HG02759 (cell line): ENCODE results near the gene SDCCAG8.
"Not testable (repeated sequence)": the region's sequence is repeated elsewhere in the genome, so short reads cannot be mapped to it uniquely, and the experiment has no call there.

Source experiments
- ATAC-seq: cut with Tn5 transposase; IDR thresholded peaks from one replicate; pipeline ENCODE4 v1.9.1; 2021; ENCODE audit warnings: mild to moderate bottlenecking, moderate library complexity; ENCODE audit not compliant: unreplicated experiment

Gene SDCCAG8

GRCh38 chr1:243255791-243256512 lies at the start of gene SDCCAG8:
TSS of gene SDCCAG8 (plus strand) at chr1:243256041. CDS start at chr1:243256174, 133 bp downstream.
- peak; percentile 72 for ATAC-seq

GRCh38 chr1:243211984-243212383 lies 43.9 kb upstream of the SDCCAG8 start:
- ATAC-seq: not testable (repeated sequence)

- no peak for ATAC-seq
Measured at GRCh38 chr1:243213045-243213787, 42.6 kb upstream of the SDCCAG8 start.

GRCh38 chr1:243215276-243215875 lies 40.5 kb upstream of the SDCCAG8 start:
- not testable (repeated sequence) for ATAC-seq

GRCh38 chr1:243216741-243217140 lies 39.1 kb upstream of the SDCCAG8 start:
- no peak for ATAC-seq

- no peak for ATAC-seq
Measured at GRCh38 chr1:243217349-243217748, 38.5 kb upstream of the SDCCAG8 start.

GRCh38 chr1:243218059-243218458 lies 37.8 kb upstream of the SDCCAG8 start:
- no peak for ATAC-seq

GRCh38 chr1:243227622-243228021 lies 28.2 kb upstream of the SDCCAG8 start:
- no peak for ATAC-seq

- no peak for ATAC-seq
Measured at GRCh38 chr1:243229526-243229925, 26.3 kb upstream of the SDCCAG8 start.

- ATAC-seq: no peak
Measured at GRCh38 chr1:243230914-243231313, 24.9 kb upstream of the SDCCAG8 start.

GRCh38 chr1:243233908-243234307 lies 21.9 kb upstream of the SDCCAG8 start:
- no peak for ATAC-seq

GRCh38 chr1:243234978-243235647 lies 20.7 kb upstream of the SDCCAG8 start:
- ATAC-seq: no peak

- peak; percentile 56 for ATAC-seq
Measured at GRCh38 chr1:243236604-243237252, 19.1 kb upstream of the SDCCAG8 start.

- no peak for ATAC-seq
Measured at GRCh38 chr1:243244432-243244841, 11.4 kb upstream of the SDCCAG8 start.

GRCh38 chr1:243246916-243247315 lies 8.9 kb upstream of the SDCCAG8 start:
- no peak for ATAC-seq

GRCh38 chr1:243247901-243248300 lies 7.9 kb upstream of the SDCCAG8 start:
- ATAC-seq: no peak

GRCh38 chr1:243249214-243249613 lies 6.6 kb upstream of the SDCCAG8 start:
- no peak for ATAC-seq

- no peak for ATAC-seq
Measured at GRCh38 chr1:243250102-243250501, 5.7 kb upstream of the SDCCAG8 start.

GRCh38 chr1:243251539-243251938 lies 4.3 kb upstream of the SDCCAG8 start:
- no peak for ATAC-seq

- no peak for ATAC-seq
Measured at GRCh38 chr1:243253211-243253925, 2.5 kb upstream of the SDCCAG8 start.
